A673 (cell line): ENCODE measurements around the gene FAM163B.

Source experiments
- CTCF ChIP-seq: fragments of 300-800, 200-600 bp; sonication (generic); conservative IDR thresholded peaks from 2 replicates; pipeline ENCODE4 v1.5.1; 2017; ENCODE audit warnings: low read depth, mild to moderate bottlenecking, antibody characterized with exemption, low read length, moderate library complexity, mixed read lengths
- EZH2 ChIP-seq: fragments of 200-600 bp; sonication (generic); IDR thresholded peaks from 2 replicates; pipeline ENCODE4 v1.6.1; 2017; ENCODE audit warnings: borderline replicate concordance, low read depth, mild to moderate bottlenecking, mixed read lengths, antibody characterized with exemption, low read length; ENCODE audit not compliant: poor library complexity, severe bottlenecking

- TF ChIP-seq EZH2, result no peak
- TF ChIP-seq CTCF, result no peak
Measured at GRCh38 chr9:133547116-133547515, 62.1 kb downstream of the FAM163B start.
